GM19238 (cell line): ENCODE measurements around the gene CHL1.

Experiments
- DNase-seq: peaks from one replicate; pipeline ENCODE4 v3.0.0; 2011; ENCODE audit warnings: low spot score; ENCODE audit not compliant: insufficient read length

Gene CHL1

GRCh38 chr3:458653-459310 is 262.2 kb downstream of the CHL1 start:
- DNase-seq: no peak
